Measurements from ENCODE around the gene SPOCK3.

Gene SPOCK3

DNA sequence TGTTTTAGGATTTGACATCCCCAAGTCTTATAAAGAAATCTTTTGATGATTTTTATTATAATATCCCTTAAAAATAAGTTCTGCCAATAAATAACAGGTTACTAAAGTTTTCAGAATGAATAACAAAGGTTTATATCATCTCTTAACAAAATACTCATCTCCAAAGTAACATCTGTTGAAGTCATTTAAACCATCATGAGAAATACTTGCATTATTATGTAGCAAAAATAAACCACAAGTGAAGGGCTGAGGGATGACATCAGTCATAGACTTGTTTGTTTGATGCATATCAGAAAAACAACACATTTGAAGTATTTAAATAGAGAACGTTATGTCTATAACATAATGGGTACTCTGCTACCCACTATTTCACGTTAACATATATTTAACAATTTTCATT is 114.9 kb downstream of the SPOCK3 start:
- Histone ChIP-seq H3K27ac (ENCODE audit: poor library complexity, severe bottlenecking) (no peak overlapping the region), H3K27me3 (ENCODE audit: insufficient read depth, poor library complexity, severe bottlenecking) (no peaks in the 10 kb centered on the region), H3K36me3 (ENCODE audit: low read depth) (no peaks in the 10 kb centered on the region), H3K4me3 (ENCODE audit: severe bottlenecking) (no peak overlapping the region), H3K4me1 (ENCODE audit: insufficient read depth, poor library complexity, severe bottlenecking) (no peaks in the 10 kb centered on the region), H3K9me3 (ENCODE audit: severe bottlenecking) (no peaks in the 10 kb centered on the region)
- ATAC-seq (ENCODE audit: low read depth) (no peak), DNase-seq (ENCODE audit: low spot score) (no peak)
- TF ChIP-seq CTCF (IDR thresholded peaks at IDR 0.05; ENCODE audit: poor library complexity, severe bottlenecking): no peak

GRCh38 chr4:167117273-167117672 is 117.0 kb downstream of the SPOCK3 start:
- no peak for TF ChIP-seq CTCF (IDR thresholded peaks at IDR 0.05; ENCODE audit: poor library complexity, severe bottlenecking)
- H3K4me3 ChIP-seq (ENCODE audit: severe bottlenecking): no peak overlapping the region
- DNase-seq (ENCODE audit: low spot score) (no peak), ATAC-seq (ENCODE audit: low read depth) (peak; percentile 88)
- no peaks in the 10 kb centered on the region for H3K27me3 ChIP-seq (ENCODE audit: insufficient read depth, poor library complexity, severe bottlenecking)
- no peaks in the 10 kb centered on the region for H3K4me1 ChIP-seq (ENCODE audit: insufficient read depth, poor library complexity, severe bottlenecking)
- no peaks in the 10 kb centered on the region for H3K9me3 ChIP-seq (ENCODE audit: severe bottlenecking)
- no peaks in the 10 kb centered on the region for H3K36me3 ChIP-seq (ENCODE audit: low read depth)
- H3K27ac ChIP-seq (ENCODE audit: poor library complexity, severe bottlenecking): no peak overlapping the region

- no peak for TF ChIP-seq CTCF (IDR thresholded peaks at IDR 0.05; ENCODE audit: poor library complexity, severe bottlenecking)
- peak; percentile 48; the same call in 2 of the 3 replicates for ATAC-seq (ENCODE audit: low read depth)
Observed at GRCh38 chr4:167114416-167114971, 119.8 kb downstream of the SPOCK3 start.

GRCh38 chr4:167111622-167112021 is 122.7 kb downstream of the SPOCK3 start:
- Histone ChIP-seq H3K36me3 (ENCODE audit: low read depth) (no peaks in the 10 kb centered on the region), H3K27me3 (ENCODE audit: insufficient read depth, poor library complexity, severe bottlenecking) (no peaks in the 10 kb centered on the region), H3K4me3 (ENCODE audit: severe bottlenecking) (no peak overlapping the region), H3K4me1 (ENCODE audit: insufficient read depth, poor library complexity, severe bottlenecking) (no peaks in the 10 kb centered on the region), H3K9me3 (ENCODE audit: severe bottlenecking) (no peaks in the 10 kb centered on the region), H3K27ac (ENCODE audit: poor library complexity, severe bottlenecking) (no peak overlapping the region)
- ATAC-seq (ENCODE audit: low read depth) (no peak; the same call in 2 of the 3 replicates), DNase-seq (ENCODE audit: low spot score) (no peak)
- TF ChIP-seq CTCF (IDR thresholded peaks at IDR 0.05; ENCODE audit: poor library complexity, severe bottlenecking): no peak

More at GRCh38 chr4:167114416-167114971, 119.8 kb downstream of the SPOCK3 start:
- no peak for DNase-seq (ENCODE audit: low spot score)
- no peaks in the 10 kb centered on the region for H3K9me3 ChIP-seq (ENCODE audit: severe bottlenecking)
- H3K4me1 ChIP-seq (ENCODE audit: insufficient read depth, poor library complexity, severe bottlenecking): no peaks in the 10 kb centered on the region
- no peaks in the 10 kb centered on the region for H3K27me3 ChIP-seq (ENCODE audit: insufficient read depth, poor library complexity, severe bottlenecking)
- H3K4me3 ChIP-seq (ENCODE audit: severe bottlenecking): no peak overlapping the region
- no peaks in the 10 kb centered on the region for H3K36me3 ChIP-seq (ENCODE audit: low read depth)
- no peak overlapping the region for H3K27ac ChIP-seq (ENCODE audit: poor library complexity, severe bottlenecking)

GRCh38 chr4:167111092-167111491 is 123.2 kb downstream of the SPOCK3 start:
- no peak for ATAC-seq (ENCODE audit: low read depth)
- DNase-seq (ENCODE audit: low spot score): no peak
- Histone ChIP-seq H3K27me3 (ENCODE audit: insufficient read depth, poor library complexity, severe bottlenecking) (no peaks in the 10 kb centered on the region), H3K4me3 (ENCODE audit: severe bottlenecking) (no peak overlapping the region), H3K27ac (ENCODE audit: poor library complexity, severe bottlenecking) (no peak overlapping the region), H3K4me1 (ENCODE audit: insufficient read depth, poor library complexity, severe bottlenecking) (no peaks in the 10 kb centered on the region), H3K36me3 (ENCODE audit: low read depth) (no peaks in the 10 kb centered on the region), H3K9me3 (ENCODE audit: severe bottlenecking) (no peaks in the 10 kb centered on the region)
- no peak for TF ChIP-seq CTCF (IDR thresholded peaks at IDR 0.05; ENCODE audit: poor library complexity, severe bottlenecking)
